GM21526 (cell line): ENCODE measurements around the gene TLCD3B.
A peak's percentile ranks its signal among the peaks of the same experiment; 100 is the strongest.

Experiments
- ATAC-seq: cut with Tn5 transposase; IDR thresholded peaks from one replicate; pipeline ENCODE4 v1.9.1; 2021; ENCODE audit warnings: moderate library complexity; ENCODE audit not compliant: unreplicated experiment, low FRiP score

The TLCD3B gene

GRCh38 chr16:30030841-30031413 is at the start of gene TLCD3B:
Gene TLCD3B, minus strand, starts transcription at chr16:30031271. Its CDS starts 744 bp downstream, at chr16:30030527.
- no peak for ATAC-seq

- no peak for ATAC-seq
Observed at GRCh38 chr16:30079480-30079879, 48.4 kb upstream of the TLCD3B start.

GRCh38 chr16:30078744-30079143 is 47.7 kb upstream of the TLCD3B start:
- ATAC-seq: no peak

GRCh38 chr16:30077656-30078055 is 46.6 kb upstream of the TLCD3B start:
- ATAC-seq: no peak

GRCh38 chr16:30076276-30076791 is 45.3 kb upstream of the TLCD3B start:
- ATAC-seq: no peak

- ATAC-seq: no peak
Observed at GRCh38 chr16:30075503-30076275, 44.6 kb upstream of the TLCD3B start, which contains the start of gene PPP4C. Gene PPP4C, plus strand, starts transcription at chr16:30075994. Its CDS starts 384 bp downstream, at chr16:30076378.

GRCh38 chr16:30070490-30070889 is 39.4 kb upstream of the TLCD3B start:
- no peak for ATAC-seq

- ATAC-seq: no peak
Observed at GRCh38 chr16:30069611-30070462, 38.8 kb upstream of the TLCD3B start.

GRCh38 chr16:30068750-30069610 is 37.9 kb upstream of the TLCD3B start:
- no peak for ATAC-seq

GRCh38 chr16:30068333-30068732 is 37.3 kb upstream of the TLCD3B start:
- no peak for ATAC-seq

GRCh38 chr16:30067584-30067916 is 36.5 kb upstream of the TLCD3B start:
- ATAC-seq: no peak

GRCh38 chr16:30066761-30067583 is 35.9 kb upstream of the TLCD3B start:
- ATAC-seq: no peak

GRCh38 chr16:30065943-30066760 is 35.1 kb upstream of the TLCD3B start:
- no peak for ATAC-seq

- ATAC-seq: peak; percentile 52
Observed at GRCh38 chr16:30065102-30065942, 34.3 kb upstream of the TLCD3B start, which contains the start of gene ALDOA. Gene ALDOA, plus strand, starts transcription at chr16:30065760. Its CDS starts 1,138 bp downstream, at chr16:30066898.

- ATAC-seq: peak; percentile 4
Observed at GRCh38 chr16:30064729-30065101, 33.6 kb upstream of the TLCD3B start.

- ATAC-seq: peak; percentile 40
Observed at GRCh38 chr16:30063893-30064728, 33.0 kb upstream of the TLCD3B start.
